RWPE2 (cell line): ENCODE results near the gene AFF1.
A peak's percentile ranks its signal among the peaks of the same experiment; 100 is the strongest.

Source experiments
- ATAC-seq: fragments of 200-7000 bp; cut with Tn5 transposase; 3 replicates; pipeline ENCODE4 v1.9.1; 2021; ENCODE audit warnings: low read depth
- DNase-seq: peaks from one replicate; pipeline ENCODE4 v3.0.0-alpha.2; 2020; ENCODE audit warnings: low spot score
- H3K27ac ChIP-seq: fragments of 450-650 bp; 2 replicates; pipeline ENCODE4 v1.5.1; 2017; ENCODE audit warnings: mild to moderate bottlenecking; ENCODE audit not compliant: poor library complexity, severe bottlenecking
- H3K27me3 ChIP-seq: fragments of 250-450 bp; sonication (Bioruptor Pico); 2 replicates; pipeline ENCODE4 v1.5.1; 2021; ENCODE audit warnings: mild to moderate bottlenecking, moderate library complexity; ENCODE audit not compliant: insufficient read depth, poor library complexity, severe bottlenecking
- H3K36me3 ChIP-seq: fragments of 250-450 bp; sonication (Bioruptor Pico); 2 replicates; pipeline ENCODE4 v1.5.1; 2020; ENCODE audit warnings: low read depth, mild to moderate bottlenecking, moderate library complexity
- H3K4me1 ChIP-seq: fragments of 250-450 bp; sonication (Bioruptor Pico); 2 replicates; pipeline ENCODE4 v1.5.1; 2021; ENCODE audit warnings: mild to moderate bottlenecking, moderate library complexity; ENCODE audit not compliant: insufficient read depth, poor library complexity, severe bottlenecking
- H3K4me3 ChIP-seq: fragments of 250-450 bp; sonication (Bioruptor Pico); 2 replicates; pipeline ENCODE4 v1.5.1; 2021; ENCODE audit warnings: mild to moderate bottlenecking, moderate library complexity; ENCODE audit not compliant: severe bottlenecking
- H3K9me3 ChIP-seq: fragments of 250-450 bp; sonication (Bioruptor Pico); 2 replicates; pipeline ENCODE4 v1.5.1; 2021; ENCODE audit warnings: mild to moderate bottlenecking, moderate library complexity; ENCODE audit not compliant: severe bottlenecking
- CTCF ChIP-seq: fragments of 450-650 bp; IDR thresholded peaks from one replicate; pipeline ENCODE4 v1.5.1; 2017; ENCODE audit warnings: mild to moderate bottlenecking, moderate library complexity; ENCODE audit not compliant: poor library complexity, severe bottlenecking

Gene AFF1

GRCh38 chr4:87014284-87014782 is 79.5 kb downstream of the AFF1 start:
- Histone ChIP-seq H3K9me3 (no peaks in the 10 kb centered on the region), H3K4me1 (peaks cover 37% of the 10 kb centered on the region), H3K27ac (peak overlapping the region; percentile 72), H3K4me3 (no peak overlapping the region), H3K36me3 (no peaks in the 10 kb centered on the region), H3K27me3 (no peaks in the 10 kb centered on the region)
- no peak for DNase-seq
- 0 out of 3 replicates have a peak, but pooled peaks have one; percentile 18 for ATAC-seq
- TF ChIP-seq CTCF, result no peak

DNA sequence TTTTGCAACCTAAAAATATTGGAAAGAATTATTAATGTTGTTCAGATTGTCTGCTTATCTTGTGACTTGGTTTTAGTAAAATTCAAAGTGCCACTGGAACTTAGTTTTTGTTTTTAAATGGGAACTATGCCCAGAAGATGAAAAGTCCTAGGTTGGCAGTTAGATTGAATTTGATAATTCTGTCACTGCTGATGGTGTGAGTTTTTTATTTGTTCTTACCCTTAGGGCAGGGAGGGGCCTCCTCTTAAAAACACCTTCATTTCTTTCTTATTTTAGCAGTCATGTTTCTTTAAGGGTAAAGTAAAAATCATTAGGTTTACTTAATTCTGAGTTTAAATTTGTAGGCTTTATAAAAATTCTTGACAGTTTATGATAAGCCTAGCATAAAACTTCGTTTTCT is 80.6 kb downstream of the AFF1 start:
- Histone ChIP-seq H3K4me3 (no peak overlapping the region), H3K9me3 (no peaks in the 10 kb centered on the region), H3K4me1 (peaks cover 35% of the 10 kb centered on the region), H3K36me3 (no peaks in the 10 kb centered on the region), H3K27ac (peak overlapping the region; percentile 72), H3K27me3 (no peaks in the 10 kb centered on the region)
- no peak for DNase-seq
- no peak for TF ChIP-seq CTCF
- ATAC-seq, result no peak

DNA sequence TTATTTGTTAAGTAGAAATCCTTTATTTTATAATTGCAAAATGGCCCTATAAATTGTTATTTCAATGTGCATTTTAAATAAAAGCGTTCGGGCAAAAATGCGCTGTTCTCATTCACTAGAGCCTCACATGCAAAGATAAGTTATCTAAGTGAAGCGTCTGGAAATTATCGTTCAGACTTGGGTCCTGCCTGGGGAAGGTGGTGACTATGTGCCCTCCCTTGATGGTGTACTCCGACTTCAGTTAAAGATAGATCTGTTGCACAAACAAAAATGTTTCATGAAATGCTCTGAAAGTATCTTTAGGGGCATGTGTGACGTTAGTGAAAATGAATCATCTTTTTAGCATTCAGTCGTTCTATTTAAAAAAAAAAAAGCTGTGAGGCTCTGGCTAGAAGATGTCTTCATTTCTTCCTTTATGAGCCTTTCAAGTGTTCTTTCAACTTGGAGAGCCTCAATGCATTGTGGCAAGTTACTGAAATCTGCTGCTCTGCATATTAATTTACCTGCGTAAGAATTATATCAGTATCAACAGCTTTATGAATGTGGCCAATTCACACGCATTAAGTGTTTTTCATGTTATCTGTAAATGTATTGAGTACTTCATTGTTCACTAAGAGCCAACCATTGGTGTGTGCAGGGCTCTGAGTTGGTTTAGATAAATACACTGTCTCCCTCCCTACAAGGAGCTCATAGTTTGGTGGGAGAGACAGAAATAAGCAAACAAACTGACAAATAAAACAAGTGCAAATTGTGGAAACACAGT is 83.0 kb downstream of the AFF1 start:
- Histone ChIP-seq H3K9me3 (no peaks in the 10 kb centered on the region), H3K4me1 (peaks cover 28% of the 10 kb centered on the region), H3K27me3 (no peaks in the 10 kb centered on the region), H3K36me3 (no peaks in the 10 kb centered on the region), H3K4me3 (no peak overlapping the region), H3K27ac (peak overlapping the region; percentile 14)
- TF ChIP-seq CTCF, result no peak
- no peak for DNase-seq
- ATAC-seq, result peak; percentile 58; the same call in 2 of the 3 replicates

DNA sequence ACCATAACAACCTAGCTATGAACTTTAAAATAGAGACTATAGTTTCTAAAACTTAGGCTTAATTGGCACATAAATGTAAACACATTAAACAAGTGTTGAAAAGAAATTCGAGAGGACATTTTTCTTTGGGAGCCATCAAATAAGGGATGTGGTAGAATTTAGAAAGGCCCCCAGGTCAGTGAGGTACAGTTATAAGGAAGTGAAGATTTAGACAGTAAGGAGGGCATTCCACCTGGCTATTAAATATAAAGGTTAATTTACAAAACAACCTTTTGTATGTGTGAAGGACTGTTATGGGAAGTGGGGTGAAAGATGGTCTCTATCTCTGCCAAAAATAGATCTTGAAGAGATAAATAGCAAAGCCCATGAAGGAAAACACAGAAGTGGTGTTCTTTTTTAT is 83.9 kb downstream of the AFF1 start:
- Histone ChIP-seq H3K27me3 (no peaks in the 10 kb centered on the region), H3K9me3 (no peaks in the 10 kb centered on the region), H3K4me1 (peaks cover 28% of the 10 kb centered on the region), H3K4me3 (no peak overlapping the region), H3K36me3 (peaks cover 3% of the 10 kb centered on the region; the same call in 1 of the 2 replicates), H3K27ac (no peak overlapping the region)
- no peak for ATAC-seq
- DNase-seq, result no peak
- no peak for TF ChIP-seq CTCF

GRCh38 chr4:87019246-87019791 is 84.5 kb downstream of the AFF1 start:
- Histone ChIP-seq H3K27me3 (no peaks in the 10 kb centered on the region), H3K4me1 (peaks cover 23% of the 10 kb centered on the region), H3K27ac (no peak overlapping the region), H3K36me3 (peaks cover 3% of the 10 kb centered on the region; the same call in 1 of the 2 replicates), H3K4me3 (no peak overlapping the region), H3K9me3 (no peaks in the 10 kb centered on the region)
- DNase-seq (no peak), ATAC-seq (no peak)
- no peak for TF ChIP-seq CTCF
